GM23338 (cell line): ENCODE data around the gene PPP1R13L. TPM values are rescaled to one million over a fixed set of nuclear protein-coding genes. Genes with fewer than 3 reads are reported as not detected.

Source experiments
- ATAC-seq: fragments of 200-7000 bp; cut with Tn5 transposase; 3 replicates; pipeline ENCODE4 v1.9.1; 2020
- DNase-seq: peaks from one replicate; pipeline ENCODE4 v3.0.0-alpha.2; 2015; ENCODE audit warnings: low spot score
- H2AFZ ChIP-seq: fragments of 200-600 bp; sonication (generic); 2 replicates; pipeline ENCODE4 v1.8.0; 2016; ENCODE audit warnings: antibody characterized with exemption, mild to moderate bottlenecking, moderate library complexity
- H3F3A ChIP-seq: fragments of 200-600 bp; sonication (generic); replicated peaks from 2 replicates; pipeline ENCODE4 v1.8.0; 2017; ENCODE audit warnings: antibody characterized with exemption, mixed run types, low read depth
- H3K27ac ChIP-seq: fragments of 200-600 bp; sonication (generic); 2 replicates; pipeline ENCODE4 v1.6.1; 2016; ENCODE audit warnings: low read depth
- H3K27me3 ChIP-seq: fragments of 200-600 bp; sonication (generic); 2 replicates; pipeline ENCODE4 v1.8.0; 2016; ENCODE audit warnings: mild to moderate bottlenecking, mixed run types, moderate library complexity; ENCODE audit not compliant: insufficient read depth
- H3K36me3 ChIP-seq: fragments of 200-600 bp; sonication (generic); 2 replicates; pipeline ENCODE4 v1.8.0; 2016; ENCODE audit warnings: mild to moderate bottlenecking; ENCODE audit not compliant: insufficient read depth
- H3K4me1 ChIP-seq: fragments of 200-600 bp; sonication (generic); 2 replicates; pipeline ENCODE4 v1.8.0; 2016; ENCODE audit warnings: mild to moderate bottlenecking, moderate library complexity; ENCODE audit not compliant: insufficient read depth
- H3K4me2 ChIP-seq: fragments of 200-600 bp; sonication (generic); 2 replicates; pipeline ENCODE4 v1.7.1; 2017; ENCODE audit warnings: mixed run types
- H3K4me3 ChIP-seq: fragments of 200-600 bp; sonication (generic); 2 replicates; pipeline ENCODE4 v1.6.1; 2016; ENCODE audit warnings: mixed run types
- H3K79me2 ChIP-seq: fragments of 200-600 bp; sonication (generic); replicated peaks from 2 replicates; pipeline ENCODE4 v1.8.0; 2017; ENCODE audit warnings: mild to moderate bottlenecking; ENCODE audit not compliant: insufficient read depth
- H3K9me2 ChIP-seq: fragments of 200-600 bp; sonication (generic); 2 replicates; pipeline ENCODE4 v1.8.0; 2017; ENCODE audit not compliant: insufficient read depth
- H4K20me1 ChIP-seq: fragments of 200-600 bp; sonication (generic); replicated peaks from 2 replicates; pipeline ENCODE4 v1.8.0; 2017; ENCODE audit warnings: mild to moderate bottlenecking; ENCODE audit not compliant: insufficient read depth
- H3K27ac Mint-ChIP-seq: 2 replicates; pipeline ENCODE4 v1.8.0; 2020; ENCODE audit warnings: inconsistent platforms, mild to moderate bottlenecking, moderate library complexity, mixed read lengths
- H3K27me3 Mint-ChIP-seq: 3 replicates; pipeline ENCODE4 v1.8.0; 2022; ENCODE audit warnings: low read depth, mild to moderate bottlenecking, moderate library complexity, mixed read lengths, inconsistent platforms; ENCODE audit not compliant: insufficient read depth, poor library complexity
- H3K36me3 Mint-ChIP-seq: 3 replicates; pipeline ENCODE4 v1.8.0; 2021; ENCODE audit warnings: low read depth, mild to moderate bottlenecking, inconsistent platforms, moderate library complexity, mixed read lengths
- H3K4me1 Mint-ChIP-seq: 3 replicates; pipeline ENCODE4 v1.8.0; 2020; ENCODE audit warnings: mild to moderate bottlenecking, inconsistent platforms, mixed read lengths
- H3K4me3 Mint-ChIP-seq: 3 replicates; pipeline ENCODE4 v1.8.0; 2021; ENCODE audit warnings: moderate library complexity, mild to moderate bottlenecking, inconsistent platforms, mixed read lengths
- H3K9me3 Mint-ChIP-seq: 3 replicates; pipeline ENCODE4 v1.8.0; 2020; ENCODE audit warnings: moderate library complexity, mild to moderate bottlenecking, inconsistent platforms, mixed read lengths
- CREB1 ChIP-seq: fragments of 250-450 bp; sonication (Bioruptor Pico); IDR thresholded peaks from 2 replicates; pipeline ENCODE4 v1.5.0; 2020; ENCODE audit warnings: low read depth, mild to moderate bottlenecking, moderate library complexity
- NANOG ChIP-seq: IDR thresholded peaks from 2 replicates; pipeline ENCODE4 v1.6.1; 2016; ENCODE audit warnings: antibody characterized with exemption, borderline replicate concordance
- POLR2AphosphoS5 ChIP-seq: IDR thresholded peaks from 2 replicates; pipeline ENCODE4 v1.6.1; 2016; ENCODE audit warnings: antibody characterized with exemption, low read depth
- ZNF114 ChIP-seq: fragments of 250-450 bp; sonication (Bioruptor Pico); IDR thresholded peaks from 2 replicates; pipeline ENCODE4 v1.5.0; 2020; ENCODE audit warnings: mild to moderate bottlenecking, moderate library complexity
- polyA plus RNA-seq: library from polyadenylated mRNA; unstranded; fragments of >200 nt; fragmentation: Nextera tagmentation; extraction: Ambion mirVana; gene quantifications from 2 replicates; pipeline ENCODE4 v1.2.1, GENCODE V29; 2016
- total RNA-seq: library from RNA; depleted of rRNA; stranded (reverse); fragments of >200 nt; shearing (Covaris generic); gene quantifications from 2 replicates; pipeline ENCODE4 v1.2.3, GENCODE V29; 2014
- TF ChIP-seq, protein P1 (sequence below): fragments of 250-450 bp; sonication (Bioruptor Pico); IDR thresholded peaks from 2 replicates; pipeline ENCODE4 v1.5.0; 2020; ENCODE audit warnings: mild to moderate bottlenecking, moderate library complexity
- TF ChIP-seq, protein P2 (sequence below), 2 experiments: fragments of 200-600 bp in 1 of 2; sonication (generic) in 1 of 2; conservative IDR thresholded peaks; 2 replicates each; pipeline versions ENCODE4 v1.5.1 to v1.6.1; 2016 to 2017; ENCODE audit warnings: antibody characterized with exemption in 2 of 2, low read depth in 2 of 2, mild to moderate bottlenecking in 2 of 2, moderate library complexity in 1 of 2
- TF ChIP-seq, protein P3 (sequence below): IDR thresholded peaks from 2 replicates; pipeline ENCODE4 v1.6.1; 2016; ENCODE audit warnings: antibody characterized with exemption

The PPP1R13L gene
- total and polyA plus RNA-seq, 2 experiments from 2014 or later, result 9.6 to 15.5 TPM

DNA sequence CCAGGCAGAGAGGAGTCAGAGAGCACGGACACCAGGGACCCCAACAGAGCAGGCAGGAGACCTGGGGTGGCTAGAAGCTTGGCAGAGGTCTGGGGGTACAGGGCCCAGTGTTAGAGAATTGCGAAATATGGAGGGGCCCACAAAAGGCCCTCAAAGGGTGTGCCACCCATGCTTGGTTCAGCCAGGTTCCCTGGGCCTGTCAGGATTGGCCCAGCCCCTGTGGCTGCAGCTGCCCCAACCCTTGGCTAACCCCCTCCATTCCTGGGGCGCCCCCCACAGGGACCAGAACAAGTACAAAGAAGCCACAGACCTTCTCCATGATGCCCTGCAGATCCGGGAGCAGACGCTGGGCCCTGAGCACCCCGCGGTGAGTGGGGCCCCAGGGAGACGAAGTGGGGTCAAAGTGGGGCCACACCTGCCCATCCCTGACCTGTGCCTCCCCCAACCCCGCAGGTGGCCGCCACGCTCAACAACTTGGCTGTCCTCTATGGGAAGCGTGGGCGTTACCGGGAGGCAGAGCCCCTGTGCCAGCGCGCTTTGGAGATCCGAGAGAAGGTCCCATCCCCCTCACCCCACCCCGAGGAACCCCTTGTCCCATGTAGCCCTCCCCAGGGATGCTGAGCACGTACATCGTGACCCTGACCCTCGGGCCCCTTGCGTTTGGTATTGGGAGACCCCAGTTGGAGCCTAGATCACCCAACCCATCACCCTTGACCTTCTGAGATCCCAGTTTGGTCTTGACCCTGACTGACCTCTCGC lies 56.3 kb downstream of the PPP1R13L start:
- no peak overlapping the region for H2AFZ ChIP-seq
- H3K27me3 Mint-ChIP-seq, result peaks cover 12% of the 10 kb centered on the region
- H3K36me3 ChIP-seq, result 0 out of 2 replicates have a peak, but pooled peaks cover 5% of the 10 kb centered on the region
- H3K4me3 Mint-ChIP-seq, result no peak overlapping the region
- H3K9me3 Mint-ChIP-seq, result no peaks in the 10 kb centered on the region
- TF ChIP-seq NANOG (no peak), ZNF114 (CRISPR knock-in tag) (no peak), POLR2AphosphoS5 (no peak; the same call in 1 of the 2 replicates), CREB1 (no peak)
- TF ChIP-seq, protein P1, sequence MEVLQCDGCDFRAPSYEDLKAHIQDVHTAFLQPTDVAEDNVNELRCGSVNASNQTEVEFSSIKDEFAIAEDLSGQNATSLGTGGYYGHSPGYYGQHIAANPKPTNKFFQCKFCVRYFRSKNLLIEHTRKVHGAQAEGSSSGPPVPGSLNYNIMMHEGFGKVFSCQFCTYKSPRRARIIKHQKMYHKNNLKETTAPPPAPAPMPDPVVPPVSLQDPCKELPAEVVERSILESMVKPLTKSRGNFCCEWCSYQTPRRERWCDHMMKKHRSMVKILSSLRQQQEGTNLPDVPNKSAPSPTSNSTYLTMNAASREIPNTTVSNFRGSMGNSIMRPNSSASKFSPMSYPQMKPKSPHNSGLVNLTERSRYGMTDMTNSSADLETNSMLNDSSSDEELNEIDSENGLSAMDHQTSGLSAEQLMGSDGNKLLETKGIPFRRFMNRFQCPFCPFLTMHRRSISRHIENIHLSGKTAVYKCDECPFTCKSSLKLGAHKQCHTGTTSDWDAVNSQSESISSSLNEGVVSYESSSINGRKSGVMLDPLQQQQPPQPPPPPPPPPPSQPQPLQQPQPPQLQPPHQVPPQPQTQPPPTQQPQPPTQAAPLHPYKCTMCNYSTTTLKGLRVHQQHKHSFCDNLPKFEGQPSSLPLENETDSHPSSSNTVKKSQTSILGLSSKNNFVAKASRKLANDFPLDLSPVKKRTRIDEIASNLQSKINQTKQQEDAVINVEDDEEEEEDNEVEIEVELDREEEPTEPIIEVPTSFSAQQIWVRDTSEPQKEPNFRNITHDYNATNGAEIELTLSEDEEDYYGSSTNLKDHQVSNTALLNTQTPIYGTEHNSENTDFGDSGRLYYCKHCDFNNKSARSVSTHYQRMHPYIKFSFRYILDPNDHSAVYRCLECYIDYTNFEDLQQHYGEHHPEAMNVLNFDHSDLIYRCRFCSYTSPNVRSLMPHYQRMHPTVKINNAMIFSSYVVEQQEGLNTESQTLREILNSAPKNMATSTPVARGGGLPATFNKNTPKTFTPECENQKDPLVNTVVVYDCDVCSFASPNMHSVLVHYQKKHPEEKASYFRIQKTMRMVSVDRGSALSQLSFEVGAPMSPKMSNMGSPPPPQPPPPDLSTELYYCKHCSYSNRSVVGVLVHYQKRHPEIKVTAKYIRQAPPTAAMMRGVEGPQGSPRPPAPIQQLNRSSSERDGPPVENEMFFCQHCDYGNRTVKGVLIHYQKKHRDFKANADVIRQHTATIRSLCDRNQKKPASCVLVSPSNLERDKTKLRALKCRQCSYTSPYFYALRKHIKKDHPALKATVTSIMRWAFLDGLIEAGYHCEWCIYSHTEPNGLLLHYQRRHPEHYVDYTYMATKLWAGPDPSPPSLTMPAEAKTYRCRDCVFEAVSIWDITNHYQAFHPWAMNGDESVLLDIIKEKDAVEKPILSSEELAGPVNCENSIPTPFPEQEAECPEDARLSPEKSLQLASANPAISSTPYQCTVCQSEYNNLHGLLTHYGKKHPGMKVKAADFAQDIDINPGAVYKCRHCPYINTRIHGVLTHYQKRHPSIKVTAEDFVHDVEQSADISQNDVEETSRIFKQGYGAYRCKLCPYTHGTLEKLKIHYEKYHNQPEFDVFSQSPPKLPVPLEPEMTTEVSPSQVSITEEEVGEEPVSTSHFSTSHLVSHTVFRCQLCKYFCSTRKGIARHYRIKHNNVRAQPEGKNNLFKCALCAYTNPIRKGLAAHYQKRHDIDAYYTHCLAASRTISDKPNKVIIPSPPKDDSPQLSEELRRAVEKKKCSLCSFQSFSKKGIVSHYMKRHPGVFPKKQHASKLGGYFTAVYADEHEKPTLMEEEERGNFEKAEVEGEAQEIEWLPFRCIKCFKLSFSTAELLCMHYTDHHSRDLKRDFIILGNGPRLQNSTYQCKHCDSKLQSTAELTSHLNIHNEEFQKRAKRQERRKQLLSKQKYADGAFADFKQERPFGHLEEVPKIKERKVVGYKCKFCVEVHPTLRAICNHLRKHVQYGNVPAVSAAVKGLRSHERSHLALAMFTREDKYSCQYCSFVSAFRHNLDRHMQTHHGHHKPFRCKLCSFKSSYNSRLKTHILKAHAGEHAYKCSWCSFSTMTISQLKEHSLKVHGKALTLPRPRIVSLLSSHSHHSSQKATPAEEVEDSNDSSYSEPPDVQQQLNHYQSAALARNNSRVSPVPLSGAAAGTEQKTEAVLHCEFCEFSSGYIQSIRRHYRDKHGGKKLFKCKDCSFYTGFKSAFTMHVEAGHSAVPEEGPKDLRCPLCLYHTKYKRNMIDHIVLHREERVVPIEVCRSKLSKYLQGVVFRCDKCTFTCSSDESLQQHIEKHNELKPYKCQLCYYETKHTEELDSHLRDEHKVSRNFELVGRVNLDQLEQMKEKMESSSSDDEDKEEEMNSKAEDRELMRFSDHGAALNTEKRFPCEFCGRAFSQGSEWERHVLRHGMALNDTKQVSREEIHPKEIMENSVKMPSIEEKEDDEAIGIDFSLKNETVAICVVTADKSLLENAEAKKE (CRISPR knock-in tag), result no peak
- TF ChIP-seq, protein P2, sequence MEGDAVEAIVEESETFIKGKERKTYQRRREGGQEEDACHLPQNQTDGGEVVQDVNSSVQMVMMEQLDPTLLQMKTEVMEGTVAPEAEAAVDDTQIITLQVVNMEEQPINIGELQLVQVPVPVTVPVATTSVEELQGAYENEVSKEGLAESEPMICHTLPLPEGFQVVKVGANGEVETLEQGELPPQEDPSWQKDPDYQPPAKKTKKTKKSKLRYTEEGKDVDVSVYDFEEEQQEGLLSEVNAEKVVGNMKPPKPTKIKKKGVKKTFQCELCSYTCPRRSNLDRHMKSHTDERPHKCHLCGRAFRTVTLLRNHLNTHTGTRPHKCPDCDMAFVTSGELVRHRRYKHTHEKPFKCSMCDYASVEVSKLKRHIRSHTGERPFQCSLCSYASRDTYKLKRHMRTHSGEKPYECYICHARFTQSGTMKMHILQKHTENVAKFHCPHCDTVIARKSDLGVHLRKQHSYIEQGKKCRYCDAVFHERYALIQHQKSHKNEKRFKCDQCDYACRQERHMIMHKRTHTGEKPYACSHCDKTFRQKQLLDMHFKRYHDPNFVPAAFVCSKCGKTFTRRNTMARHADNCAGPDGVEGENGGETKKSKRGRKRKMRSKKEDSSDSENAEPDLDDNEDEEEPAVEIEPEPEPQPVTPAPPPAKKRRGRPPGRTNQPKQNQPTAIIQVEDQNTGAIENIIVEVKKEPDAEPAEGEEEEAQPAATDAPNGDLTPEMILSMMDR (conservative IDR thresholded peaks at IDR 0.05; ENCODE audit: low read depth in 2 of 2), result no peak
- TF ChIP-seq, protein P3, sequence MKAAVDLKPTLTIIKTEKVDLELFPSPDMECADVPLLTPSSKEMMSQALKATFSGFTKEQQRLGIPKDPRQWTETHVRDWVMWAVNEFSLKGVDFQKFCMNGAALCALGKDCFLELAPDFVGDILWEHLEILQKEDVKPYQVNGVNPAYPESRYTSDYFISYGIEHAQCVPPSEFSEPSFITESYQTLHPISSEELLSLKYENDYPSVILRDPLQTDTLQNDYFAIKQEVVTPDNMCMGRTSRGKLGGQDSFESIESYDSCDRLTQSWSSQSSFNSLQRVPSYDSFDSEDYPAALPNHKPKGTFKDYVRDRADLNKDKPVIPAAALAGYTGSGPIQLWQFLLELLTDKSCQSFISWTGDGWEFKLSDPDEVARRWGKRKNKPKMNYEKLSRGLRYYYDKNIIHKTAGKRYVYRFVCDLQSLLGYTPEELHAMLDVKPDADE, result no peak
- no peak overlapping the region for H3K27ac Mint-ChIP-seq
- H3K9me2 ChIP-seq, result no peaks in the 10 kb centered on the region
- no peak overlapping the region for H3K4me3 ChIP-seq
- H3K79me2 ChIP-seq, result no peaks in the 10 kb centered on the region
- H3F3A ChIP-seq, result 0 out of 2 replicates have a peak, but pooled peaks cover under 1% of the 10 kb centered on the region
- H3K4me1 ChIP-seq, result no peaks in the 10 kb centered on the region
- no peaks in the 10 kb centered on the region; the same call in 1 of the 2 replicates for H4K20me1 ChIP-seq
- no peaks in the 10 kb centered on the region; the same call in 1 of the 3 replicates for H3K4me1 Mint-ChIP-seq
- H3K36me3 Mint-ChIP-seq, result peaks cover 29% of the 10 kb centered on the region
- DNase-seq (no peak), ATAC-seq (peak; percentile 10)
- H3K4me2 ChIP-seq, result no peak overlapping the region
- no peaks in the 10 kb centered on the region for H3K27me3 ChIP-seq
- H3K27ac ChIP-seq, result no peak overlapping the region
